Stimulated activated CD8-positive, alpha-beta memory T cell treated with anti-CD3 and anti-CD28 coated beads, Interleukin-4, amount 100 ng/mL, for 48 hours (primary cell): ENCODE results near the gene KCNJ3.

Source experiments
- DNase-seq: peaks from one replicate; pipeline ENCODE4 v3.0.0-alpha.2; 2020

Gene KCNJ3

DNA sequence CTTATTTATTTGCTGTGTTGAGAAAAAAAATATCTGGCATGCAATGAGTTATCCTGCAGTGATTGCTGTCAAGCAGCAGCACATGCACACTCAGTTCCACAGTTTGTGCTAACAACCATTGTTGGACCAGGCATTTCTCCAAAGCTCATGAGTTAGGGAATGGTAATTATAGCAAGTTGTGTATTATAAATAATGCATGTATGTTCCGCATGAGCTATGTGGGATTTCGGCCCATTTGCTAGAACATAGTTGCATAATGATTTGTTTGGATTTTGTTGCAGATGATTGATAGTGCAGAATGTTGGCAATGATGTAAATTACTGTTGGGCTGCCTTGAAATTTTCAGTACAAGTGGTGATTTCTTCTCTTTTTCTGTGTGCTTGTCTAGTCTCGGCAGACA lies 10.7 kb downstream of the KCNJ3 start:
- no peak for DNase-seq

DNA sequence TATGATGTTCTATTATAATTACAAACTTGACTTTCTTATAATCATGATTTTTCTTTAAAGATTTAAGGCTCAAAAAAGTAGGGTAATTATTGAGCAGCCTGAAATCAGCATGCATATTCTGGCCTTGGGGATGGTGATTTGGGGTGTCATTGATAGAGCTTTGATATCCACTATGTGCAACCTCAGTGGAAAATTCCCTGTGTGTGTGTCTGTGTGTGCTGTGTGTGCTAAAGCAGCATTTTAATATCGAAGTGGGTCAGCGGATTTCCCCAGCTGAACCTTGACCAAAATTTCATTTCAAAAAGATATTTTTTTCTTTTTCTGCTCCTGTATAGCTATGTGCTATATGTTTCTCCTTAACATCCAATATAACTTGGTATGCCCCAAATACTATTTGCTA lies 11.6 kb downstream of the KCNJ3 start:
- DNase-seq = no peak

DNA sequence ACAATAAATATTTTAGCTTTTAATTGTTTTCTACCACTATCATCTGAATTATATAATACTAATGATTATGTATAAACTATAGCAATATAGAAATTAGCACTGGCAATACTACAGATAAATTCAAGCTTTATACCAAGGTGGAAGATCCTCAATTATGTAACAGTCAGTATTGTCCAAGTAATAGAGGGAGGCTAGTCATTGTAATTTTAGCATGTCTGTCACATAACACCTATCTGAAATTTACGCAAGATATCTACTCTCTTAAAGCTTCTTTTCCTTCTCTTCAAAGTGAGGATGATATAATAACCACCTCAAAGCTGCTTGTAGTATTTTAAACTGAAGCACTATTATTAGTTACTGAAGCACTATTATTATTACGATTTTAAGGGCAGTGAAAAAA lies 12.2 kb downstream of the KCNJ3 start:
- DNase-seq = no peak

DNA sequence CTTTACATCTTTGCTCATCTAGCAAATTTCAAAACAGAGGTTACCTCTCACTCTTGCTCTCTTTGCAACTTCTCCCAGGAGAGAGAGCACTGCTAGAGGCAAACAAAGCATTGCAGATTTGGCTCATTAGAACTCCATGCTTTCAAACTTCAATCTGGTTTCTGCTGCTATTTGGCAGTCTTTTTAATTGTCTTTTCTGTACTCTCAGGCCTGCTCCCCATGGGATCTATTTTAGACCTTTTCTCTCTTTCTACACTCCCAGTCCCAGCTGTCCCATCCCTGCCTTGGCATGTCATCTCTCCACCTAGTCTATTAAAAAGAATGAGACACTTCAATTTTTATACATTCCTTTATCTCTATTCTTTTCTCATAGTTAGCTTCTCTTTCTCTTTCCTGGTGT lies 15.2 kb downstream of the KCNJ3 start:
- DNase-seq = no peak

DNA sequence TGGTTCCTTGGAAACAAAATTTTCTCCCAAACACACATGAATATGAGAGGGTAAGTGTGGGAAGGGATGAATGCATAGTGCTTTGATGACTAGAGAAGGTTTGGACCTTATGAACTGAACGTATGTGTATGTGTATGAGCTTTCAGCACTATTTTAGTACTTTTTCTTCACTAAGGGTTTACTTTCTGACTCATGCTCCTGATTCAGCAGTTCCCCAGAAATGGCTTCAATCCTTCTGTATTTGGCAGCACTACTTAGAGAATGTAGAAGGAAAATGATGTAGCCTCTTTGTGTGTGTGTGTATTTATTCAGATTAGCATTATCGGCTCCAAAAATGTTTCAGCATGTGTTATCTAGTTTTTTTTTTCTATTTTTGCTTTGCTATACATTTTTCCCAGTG lies 22.2 kb downstream of the KCNJ3 start:
- no peak for DNase-seq

DNA sequence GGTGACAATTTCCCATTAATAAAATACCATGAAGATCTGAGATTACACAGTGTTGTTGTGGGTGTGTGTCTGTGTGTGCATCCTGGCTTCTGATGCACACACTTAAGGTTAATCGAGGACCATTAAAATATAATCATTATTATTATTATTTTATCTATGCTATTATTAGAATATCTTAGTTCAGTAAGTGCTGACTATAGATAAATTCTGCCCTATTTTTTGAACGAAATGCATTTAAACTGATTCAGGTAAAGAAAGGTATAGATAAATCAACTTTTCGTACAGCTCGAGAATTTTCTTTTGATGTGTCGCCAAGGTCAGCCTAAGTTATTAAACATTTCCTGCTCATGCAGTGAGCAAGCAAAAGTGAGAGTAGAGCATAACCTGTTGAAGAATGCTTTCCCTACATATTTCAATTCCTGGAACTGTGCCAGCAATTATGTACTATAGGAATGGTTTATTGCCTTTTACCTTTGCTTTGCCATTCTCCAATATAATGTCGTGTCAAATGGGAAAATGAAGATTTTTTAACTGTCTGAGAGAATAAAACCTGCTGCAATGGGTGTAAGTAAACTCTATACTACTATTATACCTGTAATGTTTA lies 25.8 kb downstream of the KCNJ3 start:
- DNase-seq = no peak

DNA sequence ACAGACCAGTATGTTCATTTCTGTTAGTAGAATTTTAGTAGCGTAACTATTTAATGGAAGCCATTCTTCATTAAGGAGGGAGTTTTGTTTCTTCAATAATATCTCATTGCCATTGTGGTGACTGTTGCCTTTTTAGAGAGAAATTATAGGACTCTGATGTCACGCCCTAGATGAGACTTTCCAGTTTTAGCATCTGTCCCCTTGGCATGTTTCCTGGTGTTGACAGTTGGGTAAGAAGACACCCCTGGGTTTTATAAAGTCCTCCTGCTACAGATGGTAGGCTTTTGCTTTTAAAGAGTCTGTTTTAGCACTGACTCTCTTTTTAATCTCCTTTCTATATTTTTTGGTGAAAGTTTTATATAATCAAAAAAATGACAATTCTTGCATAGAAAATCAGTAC lies 41.9 kb downstream of the KCNJ3 start:
- DNase-seq = no peak

DNA sequence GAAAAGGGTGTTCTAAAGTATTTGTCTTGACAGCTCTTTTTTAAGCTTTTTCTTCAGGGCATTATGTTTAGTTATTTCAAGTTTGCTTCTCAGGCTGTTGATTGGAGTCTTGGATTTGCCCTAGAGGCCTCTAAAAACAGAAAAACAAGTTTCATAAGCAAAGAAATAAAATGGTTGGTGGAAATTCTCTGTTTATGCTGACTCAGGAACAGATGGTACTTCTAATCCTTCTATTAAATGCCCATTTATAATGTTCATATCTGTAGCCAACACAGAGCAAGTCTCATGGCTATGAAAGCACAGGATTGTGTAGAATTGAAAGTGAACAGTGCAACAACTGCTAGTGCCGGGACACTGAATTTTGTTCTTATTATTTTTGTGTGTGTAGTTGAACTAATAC lies 60.4 kb downstream of the KCNJ3 start:
- DNase-seq = no peak

DNA sequence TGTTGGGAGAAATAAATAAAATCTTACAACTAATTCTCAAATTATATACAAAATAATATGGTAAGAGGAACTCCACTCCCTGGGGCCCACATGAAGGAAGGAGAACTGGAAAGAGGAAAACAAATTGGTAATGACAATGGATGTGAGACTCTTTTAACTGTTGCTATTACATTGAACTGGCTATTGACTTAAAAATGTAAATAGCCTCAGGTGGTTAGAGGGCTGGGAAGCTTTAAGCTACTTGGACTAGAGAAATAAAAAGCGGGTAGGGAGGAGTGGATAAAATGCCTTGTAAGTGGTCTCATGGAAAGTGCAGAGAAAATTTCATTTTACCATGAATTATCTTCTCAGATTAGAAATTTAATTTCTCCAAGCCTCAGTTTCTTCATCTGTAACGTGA lies 64.1 kb downstream of the KCNJ3 start:
- DNase-seq = no peak

DNA sequence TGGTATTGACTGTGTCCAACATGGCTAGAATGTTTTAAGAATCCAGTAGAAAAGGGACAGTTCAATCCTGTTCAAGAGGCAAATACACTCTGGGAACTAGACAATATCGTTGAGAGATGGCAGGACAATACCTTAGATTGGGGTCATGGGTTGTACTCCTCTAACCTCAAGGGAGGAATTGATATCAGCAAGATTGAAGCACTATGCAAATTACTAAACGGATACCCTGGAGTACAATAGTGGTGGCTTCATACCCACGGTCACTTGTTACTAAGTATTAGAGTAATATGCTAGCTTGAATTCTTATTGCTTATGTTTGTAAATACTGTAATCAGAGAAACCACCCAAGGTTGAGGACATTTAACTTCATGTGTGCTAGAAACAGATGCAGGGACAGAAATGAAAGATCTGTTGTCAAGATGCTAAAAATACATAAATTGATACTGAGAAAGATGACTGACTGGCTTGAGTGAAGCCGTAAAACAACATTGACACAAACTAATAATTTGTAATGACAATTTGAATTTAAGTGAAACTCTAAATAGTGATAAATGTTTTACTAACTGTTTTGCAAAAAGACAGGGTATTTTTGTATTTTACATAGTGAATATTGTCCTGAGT lies 73.3 kb downstream of the KCNJ3 start:
- no peak for DNase-seq

DNA sequence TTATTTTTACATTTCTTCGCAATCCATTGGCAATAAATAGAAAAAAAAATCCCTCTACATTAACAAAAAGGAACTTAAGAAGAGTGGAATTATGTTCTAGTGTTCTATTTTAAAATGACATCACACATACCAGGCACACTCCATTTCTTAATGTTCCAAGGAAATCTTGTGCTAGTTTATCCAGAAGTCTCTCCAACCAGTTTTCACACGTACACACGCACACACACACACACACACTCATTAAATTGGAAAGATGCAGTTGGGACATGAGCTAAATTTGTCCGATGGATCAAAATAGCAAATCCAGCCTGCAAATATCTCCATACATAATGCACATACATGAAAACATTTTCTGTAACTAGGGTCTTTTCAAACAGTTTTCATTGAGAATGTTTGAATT lies 78.3 kb downstream of the KCNJ3 start:
- DNase-seq = no peak

DNA sequence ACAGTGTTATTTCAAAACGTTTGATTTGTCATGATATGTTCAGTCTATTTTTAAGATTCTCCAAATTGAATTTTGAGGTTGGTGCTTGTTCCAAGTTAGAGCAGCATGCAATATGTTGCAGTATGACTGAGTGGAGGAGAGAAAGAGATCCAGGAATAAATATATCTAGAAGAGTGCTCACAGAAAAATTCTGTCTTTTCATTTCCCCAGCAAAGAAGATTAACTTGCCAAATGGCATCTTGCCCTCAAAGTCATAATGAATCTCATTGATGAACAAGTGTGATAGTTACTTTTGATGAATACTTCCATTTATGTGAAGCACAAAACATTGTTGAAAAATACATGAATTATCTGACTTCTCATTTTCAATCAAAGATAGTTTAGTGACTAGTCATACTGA lies 95.9 kb downstream of the KCNJ3 start:
- DNase-seq = no peak

DNA sequence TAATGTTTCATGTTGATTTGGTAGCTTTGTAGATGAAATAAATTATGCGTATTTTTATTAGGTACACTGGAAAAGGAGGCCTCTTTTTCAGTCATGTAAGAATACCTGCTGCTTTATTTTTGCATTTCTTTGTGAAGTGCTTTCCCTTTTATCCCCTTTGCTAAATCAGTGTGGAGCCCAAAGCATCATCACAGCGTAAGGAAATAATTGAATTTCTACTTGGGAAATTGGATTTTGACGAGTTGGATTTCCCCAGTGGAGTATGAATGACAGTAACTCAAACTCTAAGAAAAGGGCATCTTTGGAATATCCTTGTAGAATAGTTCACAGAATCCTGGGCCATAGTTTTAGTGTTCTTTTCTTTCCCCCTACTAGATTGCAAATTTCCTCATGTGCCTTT lies 97.2 kb downstream of the KCNJ3 start:
- DNase-seq = no peak

DNA sequence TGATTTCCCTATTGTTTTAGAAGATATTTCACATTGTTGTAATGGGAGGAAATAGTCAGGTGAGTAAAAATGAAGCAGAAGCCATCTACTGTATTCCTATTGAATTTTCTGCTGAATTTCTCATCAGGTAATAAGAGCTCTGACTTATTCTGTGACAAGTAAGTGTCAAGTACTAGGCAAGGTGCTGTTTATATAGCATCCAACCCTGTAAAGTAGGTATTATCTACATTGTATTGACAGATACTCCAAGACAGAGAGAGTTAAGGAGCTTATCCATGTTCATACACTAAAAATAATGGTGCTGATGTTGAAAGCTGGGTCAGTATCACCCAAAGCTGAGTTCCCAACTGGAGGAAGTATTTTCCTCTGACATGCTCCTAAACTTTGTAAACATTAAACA lies 106.0 kb downstream of the KCNJ3 start:
- no peak for DNase-seq

DNA sequence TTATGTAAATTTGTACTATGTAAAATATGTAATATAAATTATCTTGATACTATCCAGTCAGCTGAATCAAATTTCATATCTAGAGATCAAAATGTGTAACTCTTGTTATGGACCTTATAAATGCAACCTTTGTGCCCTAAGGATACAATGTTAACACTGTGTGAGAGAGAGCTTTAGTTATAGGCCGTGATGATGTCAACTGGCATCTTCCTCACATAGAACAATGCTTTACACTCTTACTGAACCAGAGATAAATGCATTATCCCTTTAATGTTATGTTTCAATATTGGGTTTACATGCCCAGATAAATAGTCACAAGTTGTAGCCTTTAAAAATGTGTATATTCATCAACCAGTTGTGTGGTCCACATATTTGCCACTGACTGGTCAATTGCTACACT lies 115.1 kb downstream of the KCNJ3 start:
- DNase-seq = no peak

DNA sequence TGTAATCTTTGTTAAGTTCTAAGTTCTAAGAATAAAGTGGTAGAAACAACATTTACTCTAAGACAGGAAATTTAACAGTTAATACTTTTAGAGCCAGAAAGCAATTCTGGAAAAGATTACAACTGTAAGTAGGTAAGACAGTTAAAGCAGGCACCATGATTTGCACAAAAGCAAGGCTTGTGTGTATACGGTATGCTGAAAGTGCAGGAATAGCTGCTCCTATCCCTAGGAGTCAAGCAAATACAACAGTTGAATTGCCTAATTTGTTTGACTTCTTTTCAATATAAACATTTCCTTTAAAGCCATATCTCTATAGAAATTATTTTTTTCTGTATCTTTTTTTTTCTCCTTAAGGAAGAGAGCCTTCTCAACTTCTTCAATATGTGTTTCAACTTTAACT lies 116.4 kb downstream of the KCNJ3 start:
- no peak for DNase-seq

DNA sequence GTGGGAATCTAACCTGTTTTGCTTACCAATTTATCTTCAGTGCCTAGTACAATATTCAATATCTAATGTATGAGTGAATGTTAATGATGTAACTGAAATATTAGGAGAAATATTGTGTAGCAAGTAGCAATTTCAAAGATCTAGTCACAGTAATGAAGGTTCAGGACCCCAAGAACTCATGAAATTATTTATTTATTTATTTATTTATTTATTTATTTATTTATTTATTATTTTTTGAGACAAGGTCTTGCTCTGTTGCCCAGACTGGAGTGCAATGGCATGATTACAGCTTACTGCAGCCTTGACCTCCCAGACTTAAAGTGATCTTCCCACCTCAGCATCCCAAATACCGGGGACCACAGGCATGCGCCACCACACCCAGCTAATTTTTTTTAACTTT lies 126.9 kb downstream of the KCNJ3 start:
- no peak for DNase-seq

DNA sequence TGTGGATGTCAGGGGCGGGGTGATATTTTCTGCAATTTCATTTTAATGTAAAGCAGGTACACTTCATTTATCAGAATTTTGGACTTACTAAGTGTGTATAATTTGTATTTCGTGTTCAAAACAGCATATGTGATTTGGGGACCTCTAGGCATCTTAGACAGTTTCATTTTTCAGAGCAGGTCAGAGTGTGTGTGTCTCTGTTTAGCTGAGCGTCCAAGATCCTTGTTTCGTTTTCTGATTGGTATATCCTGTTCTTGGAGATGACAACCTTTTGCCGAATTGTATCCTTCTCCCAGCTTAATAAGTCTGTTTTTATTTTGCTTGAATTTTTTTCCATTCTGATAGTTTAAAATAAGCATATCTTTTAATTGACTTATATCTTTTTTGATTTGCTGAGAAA lies 128.3 kb downstream of the KCNJ3 start:
- no peak for DNase-seq

DNA sequence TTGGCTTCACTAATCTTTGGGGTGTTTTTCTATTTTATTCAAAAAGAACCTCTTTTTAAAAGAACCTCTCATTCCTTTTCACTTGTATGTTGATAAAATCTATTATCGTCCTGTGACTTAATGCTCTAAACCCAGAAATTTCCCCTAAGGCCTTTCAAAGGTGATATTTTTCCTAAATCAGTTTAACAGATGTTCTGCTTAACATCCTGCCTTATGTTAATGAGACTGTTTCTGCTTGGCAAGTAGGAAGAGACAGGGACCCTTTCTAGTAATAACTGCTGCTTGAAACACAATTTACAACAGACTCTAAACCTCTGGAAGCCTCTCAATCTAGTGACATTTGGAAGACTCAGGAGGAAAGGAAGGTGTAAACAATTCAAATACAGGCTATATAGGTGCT lies 128.8 kb downstream of the KCNJ3 start:
- DNase-seq = no peak

DNA sequence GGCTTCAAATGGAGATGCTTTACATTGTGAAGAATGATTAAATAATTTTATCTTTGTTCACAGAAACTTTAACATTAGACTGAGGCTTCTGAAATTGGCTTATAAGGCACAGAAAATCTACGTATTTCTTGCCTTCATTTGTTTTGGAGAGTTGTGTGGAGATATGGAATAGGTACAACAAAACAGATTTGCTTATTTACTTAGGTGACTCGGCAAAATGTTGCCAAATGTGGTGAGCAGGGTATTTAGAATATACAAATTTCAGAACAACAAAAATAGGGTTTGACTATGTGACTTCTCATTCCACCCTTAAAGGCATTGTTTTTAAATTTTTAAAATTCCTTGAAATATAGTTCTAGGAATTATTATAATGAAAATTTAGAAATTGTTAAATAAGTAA lies 134.2 kb downstream of the KCNJ3 start:
- DNase-seq = no peak

DNA sequence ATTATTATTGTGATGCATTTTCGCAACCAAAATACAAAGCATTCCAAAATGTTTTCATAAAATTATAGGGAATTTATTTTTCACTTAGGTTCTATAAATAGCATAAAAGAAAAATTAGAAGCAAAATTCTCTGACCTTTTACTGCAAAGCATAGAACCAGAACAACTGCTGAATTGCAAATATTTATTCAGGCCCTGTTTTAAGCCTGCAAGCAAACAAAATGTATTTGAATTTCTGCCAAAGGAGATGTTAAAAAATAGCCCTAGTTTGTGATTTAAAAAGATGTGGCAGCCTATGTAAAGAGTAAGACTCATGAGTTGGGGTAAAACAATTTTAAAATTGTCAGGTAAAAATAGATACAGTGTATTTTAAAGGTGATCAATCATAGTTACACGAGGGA lies 138.1 kb downstream of the KCNJ3 start:
- DNase-seq = no peak

DNA sequence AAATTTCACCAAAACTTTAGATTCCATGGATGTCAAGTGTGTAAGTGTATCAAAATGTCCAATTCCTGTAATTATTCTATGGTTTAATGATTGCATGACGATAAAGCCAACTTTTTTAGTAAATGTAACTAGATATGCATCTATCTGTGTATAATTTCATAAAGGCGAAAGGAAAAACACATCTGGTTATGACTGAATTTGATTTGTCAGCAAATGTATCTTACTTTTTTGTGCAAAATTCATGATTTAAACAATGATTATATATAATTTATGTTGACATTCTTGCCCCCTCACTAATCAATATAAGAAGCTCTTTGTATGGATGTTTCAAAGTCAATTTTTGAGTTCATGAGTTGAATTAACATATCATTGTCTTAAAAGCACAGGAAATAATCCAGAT lies 138.5 kb downstream of the KCNJ3 start:
- no peak for DNase-seq

DNA sequence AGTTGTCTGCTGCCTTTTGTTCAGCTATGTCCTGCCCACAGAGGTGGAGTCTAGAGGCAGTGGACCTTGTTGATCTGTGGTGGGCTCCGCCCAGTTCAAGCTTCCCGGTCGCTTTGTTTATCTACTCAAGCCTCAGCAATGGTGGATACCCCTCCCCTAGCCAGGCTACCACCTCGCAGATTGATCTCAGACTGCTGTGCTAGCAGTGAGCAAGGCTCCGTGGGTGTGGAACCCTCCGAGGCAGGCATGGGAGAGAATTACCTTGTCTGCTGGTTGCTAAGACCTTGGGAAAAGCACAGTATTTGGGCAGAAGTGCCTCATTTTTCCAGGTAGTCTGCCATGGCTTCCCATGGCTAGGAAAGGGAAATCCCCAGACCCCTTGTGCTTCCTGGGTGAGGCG lies 146.0 kb downstream of the KCNJ3 start:
- DNase-seq = no peak

DNA sequence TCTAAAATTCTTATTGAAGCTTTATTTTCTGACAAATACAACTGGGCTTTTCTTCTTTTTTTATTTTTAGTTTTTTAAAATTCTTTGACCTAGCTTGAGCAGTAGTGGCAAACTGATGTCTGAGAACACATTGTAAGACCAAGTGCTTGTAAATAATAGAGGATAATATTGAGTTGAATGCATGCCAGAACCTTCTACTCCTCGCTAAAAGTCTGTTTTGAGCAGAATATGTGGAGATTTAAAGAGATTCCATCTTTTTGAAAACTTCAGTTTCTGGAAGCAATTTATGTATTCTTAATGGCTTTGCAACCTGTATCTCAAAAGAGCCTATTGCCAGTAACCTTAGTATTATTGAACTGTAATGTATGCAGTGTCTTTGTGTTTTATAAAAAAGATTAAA lies 148.3 kb downstream of the KCNJ3 start:
- no peak for DNase-seq

DNA sequence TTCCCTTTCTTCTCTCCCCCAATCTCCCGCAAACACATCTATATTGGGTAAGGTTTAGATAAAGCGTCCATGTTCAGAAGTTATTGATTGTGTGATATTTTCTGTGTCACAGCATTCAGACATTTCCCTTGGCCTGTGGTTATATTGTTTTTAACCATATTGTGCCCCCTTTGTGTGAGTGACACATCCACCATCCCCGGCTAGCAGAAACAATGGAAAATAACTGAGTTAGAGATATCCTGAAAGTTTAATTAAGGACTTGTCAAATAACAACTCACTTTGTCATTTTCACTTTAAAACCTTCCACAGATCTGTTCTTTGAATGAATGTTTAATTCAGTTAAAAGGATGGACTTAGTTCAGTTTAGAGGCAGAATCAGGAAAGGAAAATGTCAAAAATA lies 151.0 kb downstream of the KCNJ3 start:
- no peak for DNase-seq

DNA sequence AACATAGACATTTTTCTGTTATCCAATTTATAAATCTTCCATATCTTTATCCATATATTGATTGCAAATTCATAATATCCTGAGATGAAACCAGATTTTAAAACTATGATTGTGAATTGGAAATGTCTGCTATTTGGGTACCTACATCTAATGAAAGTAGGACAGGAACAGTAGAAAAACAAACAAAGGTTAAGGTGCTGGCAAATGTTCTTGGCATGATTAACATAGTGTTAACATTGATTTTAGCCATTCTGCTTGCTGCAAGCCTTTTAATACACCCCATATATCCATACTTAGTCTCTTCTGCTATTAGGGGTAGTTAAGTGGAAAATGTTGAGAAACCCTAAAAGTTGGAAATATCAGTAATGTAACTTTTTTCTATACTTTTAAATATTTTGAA lies 152.0 kb downstream of the KCNJ3 start:
- DNase-seq = no peak
